HG03064 (cell line): ENCODE data around the gene RNF113B.
A peak's percentile ranks its signal among the peaks of the same experiment; 100 is the strongest.

Source experiments
- ATAC-seq: cut with Tn5 transposase; IDR thresholded peaks from one replicate; pipeline ENCODE4 v1.9.1; 2021; ENCODE audit warnings: low read depth; ENCODE audit not compliant: unreplicated experiment

Gene RNF113B

GRCh38 chr13:98180092-98180491, 3.0 kb upstream of the RNF113B start:
- ATAC-seq: no peak

GRCh38 chr13:98175823-98176222, 1.2 kb downstream of the RNF113B start:
- no peak for ATAC-seq

- ATAC-seq: no peak
Observed at GRCh38 chr13:98175043-98175442, 2.0 kb downstream of the RNF113B start.

- ATAC-seq: no peak
Observed at GRCh38 chr13:98174307-98174706, 2.8 kb downstream of the RNF113B start.

- no peak for ATAC-seq
Observed at GRCh38 chr13:98173431-98174152, 3.5 kb downstream of the RNF113B start.

- no peak for ATAC-seq
Observed at GRCh38 chr13:98172590-98173422, 4.3 kb downstream of the RNF113B start.

- no peak for ATAC-seq
Observed at GRCh38 chr13:98171900-98172589, 5.0 kb downstream of the RNF113B start.

- no peak for ATAC-seq
Observed at GRCh38 chr13:98169331-98169730, 7.7 kb downstream of the RNF113B start.

- ATAC-seq: no peak
Observed at GRCh38 chr13:98162935-98163334, 14.1 kb downstream of the RNF113B start.

GRCh38 chr13:98158172-98158899, 18.7 kb downstream of the RNF113B start:
- ATAC-seq: no peak

- no peak for ATAC-seq
Observed at GRCh38 chr13:98157609-98158008, 19.5 kb downstream of the RNF113B start.

GRCh38 chr13:98157188-98157587, 19.9 kb downstream of the RNF113B start:
- ATAC-seq: no peak

GRCh38 chr13:98156259-98156658, 20.8 kb downstream of the RNF113B start:
- ATAC-seq: no peak

- no peak for ATAC-seq
Observed at GRCh38 chr13:98155475-98156109, 21.5 kb downstream of the RNF113B start.

- ATAC-seq: no peak
Observed at GRCh38 chr13:98150832-98151479, 26.1 kb downstream of the RNF113B start.

GRCh38 chr13:98147521-98147920, 29.5 kb downstream of the RNF113B start:
- no peak for ATAC-seq

- ATAC-seq: no peak
Observed at GRCh38 chr13:98144801-98145350, 32.2 kb downstream of the RNF113B start.

GRCh38 chr13:98144027-98144741, 32.9 kb downstream of the RNF113B start:
- ATAC-seq: no peak

GRCh38 chr13:98143601-98144026, 33.5 kb downstream of the RNF113B start:
- ATAC-seq: peak; percentile 12
